CD4-positive, alpha-beta T cell treated with Interleukin-4 for 4 hours (primary cell): ENCODE data around the gene PDE9A.
A peak's percentile ranks its signal among the peaks of the same experiment; 100 is the strongest.
"Not testable (repeated sequence)": the region's sequence is repeated elsewhere in the genome, so short reads cannot be mapped to it uniquely, and the experiment has no call there.

Experiments
- DNase-seq: peaks from one replicate; pipeline ENCODE4 v3.0.0-alpha.2; 2020

Gene PDE9A

GRCh38 chr21:42809577-42810475, 156.4 kb downstream of the PDE9A start:
- DNase-seq = no peak

GRCh38 chr21:42811960-42812359, 158.5 kb downstream of the PDE9A start:
- DNase-seq = no peak

GRCh38 chr21:42812528-42813241, 159.3 kb downstream of the PDE9A start:
- not testable (repeated sequence) for DNase-seq

- DNase-seq = no peak
Measured at GRCh38 chr21:42815217-42815616, 161.8 kb downstream of the PDE9A start.

- peak; percentile 54 for DNase-seq
Measured at GRCh38 chr21:42818328-42818749, 164.9 kb downstream of the PDE9A start.

GRCh38 chr21:42819861-42820615, 166.6 kb downstream of the PDE9A start:
- DNase-seq = no peak

GRCh38 chr21:42820616-42821465, 167.4 kb downstream of the PDE9A start:
- no peak for DNase-seq
